Measurements from ENCODE around the gene TTC34. TPM values are rescaled to one million over a fixed set of nuclear protein-coding genes. Genes with fewer than 3 reads are reported as not detected.

The TTC34 gene
- total RNA-seq, 1 experiment from 2014 or later, result 1.3 TPM

GRCh38 chr1:2834741-2835564, 33.5 kb upstream of the TTC34 start:
- ATAC-seq, result no peak
- Histone ChIP-seq H3K27ac (ENCODE audit: low read depth, low read length) (no peak overlapping the region), H3K9me2 (ENCODE audit: insufficient read depth) (no peaks in the 10 kb centered on the region), H3K4me3 (replicated peaks in 1 of 2; ENCODE audit: low read depth in 1 of 2, low read length in 2 of 2) (no peak overlapping the region), H2AFZ (ENCODE audit: low read depth, low read length, poor library complexity, severe bottlenecking) (no peak overlapping the region), H3K9ac (ENCODE audit: low read length) (no peak overlapping the region), H4K20me1 (ENCODE audit: insufficient read depth) (no peaks in the 10 kb centered on the region), H3K36me3 (ENCODE audit: control insufficient read depth in 1 of 2, insufficient read depth in 2 of 2, low read length in 2 of 2) (no peaks in the 10 kb centered on the region), H3K27me3 (ENCODE audit: insufficient read depth, low read length) (no peaks in the 10 kb centered on the region; the same call in 1 of the 2 replicates), H3K79me2 (ENCODE audit: insufficient read depth, low read length) (no peaks in the 10 kb centered on the region), H3K4me2 (ENCODE audit: low read length) (no peak overlapping the region), H3K4me1 (ENCODE audit: control insufficient read depth in 1 of 2, insufficient read depth in 2 of 2, low read length in 2 of 2) (no peaks in the 10 kb centered on the region), H3K9me3 (ENCODE audit: control insufficient read depth in 1 of 2, insufficient read depth in 1 of 2, low read depth in 1 of 2, low read length in 2 of 2) (no peaks in the 10 kb centered on the region)
- intact Hi-C loops (cut with micrococcal nuclease), result no loop called here
- no TSS peak for BruUV-seq (replicated peaks)
- CTCF ChIA-PET, result no interaction called here
- no peak for DNase-seq (ENCODE audit: low read depth, low spot score)
- POLR2A ChIA-PET, result no interaction called here
- RAD21 ChIA-PET (ENCODE audit: low non-redundant PET in 1 of 2, low total read pairs in 2 of 2, uncharacterized antibody in 2 of 2, unreplicated experiment in 2 of 2), result no interaction called here
- TF ChIP-seq EZH2 (IDR thresholded peaks at IDR 0.05), result no peak
- TF ChIP-seq CEBPB (IDR thresholded peaks at IDR 0.05; ENCODE audit: low read depth), result no peak
- no peak for TF ChIP-seq MAX (IDR thresholded peaks at IDR 0.05)
- TF ChIP-seq ZNF274 (IDR thresholded peaks at IDR 0.05; ENCODE audit: low read depth, low read length), result no peak
- TF ChIP-seq FOSL1 (IDR thresholded peaks at IDR 0.05; ENCODE audit: low read depth), result no peak
- no peak for TF ChIP-seq SRF (IDR thresholded peaks at IDR 0.05; ENCODE audit: low read depth)
- no peak for TF ChIP-seq CBX3 (IDR thresholded peaks at IDR 0.05; ENCODE audit: low read depth)
- no peak for TF ChIP-seq EGR1 (IDR thresholded peaks at IDR 0.05; ENCODE audit: low read depth)
- TF ChIP-seq, protein P1, sequence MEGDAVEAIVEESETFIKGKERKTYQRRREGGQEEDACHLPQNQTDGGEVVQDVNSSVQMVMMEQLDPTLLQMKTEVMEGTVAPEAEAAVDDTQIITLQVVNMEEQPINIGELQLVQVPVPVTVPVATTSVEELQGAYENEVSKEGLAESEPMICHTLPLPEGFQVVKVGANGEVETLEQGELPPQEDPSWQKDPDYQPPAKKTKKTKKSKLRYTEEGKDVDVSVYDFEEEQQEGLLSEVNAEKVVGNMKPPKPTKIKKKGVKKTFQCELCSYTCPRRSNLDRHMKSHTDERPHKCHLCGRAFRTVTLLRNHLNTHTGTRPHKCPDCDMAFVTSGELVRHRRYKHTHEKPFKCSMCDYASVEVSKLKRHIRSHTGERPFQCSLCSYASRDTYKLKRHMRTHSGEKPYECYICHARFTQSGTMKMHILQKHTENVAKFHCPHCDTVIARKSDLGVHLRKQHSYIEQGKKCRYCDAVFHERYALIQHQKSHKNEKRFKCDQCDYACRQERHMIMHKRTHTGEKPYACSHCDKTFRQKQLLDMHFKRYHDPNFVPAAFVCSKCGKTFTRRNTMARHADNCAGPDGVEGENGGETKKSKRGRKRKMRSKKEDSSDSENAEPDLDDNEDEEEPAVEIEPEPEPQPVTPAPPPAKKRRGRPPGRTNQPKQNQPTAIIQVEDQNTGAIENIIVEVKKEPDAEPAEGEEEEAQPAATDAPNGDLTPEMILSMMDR (IDR thresholded peaks at IDR 0.05 in 2 of 3, conservative IDR thresholded peaks at IDR 0.05 in 1 of 3; ENCODE audit: borderline replicate concordance in 1 of 3, insufficient read depth in 1 of 3, low read depth in 2 of 3, low read length in 2 of 3), result no peak
- TF ChIP-seq POLR2A (IDR thresholded peaks at IDR 0.05; ENCODE audit: borderline replicate concordance, extremely low read depth, insufficient read depth, insufficient read length), result no peak
